ENCODE data around the gene ZNF3. TPM values are rescaled to one million over a fixed set of nuclear protein-coding genes. Genes with fewer than 3 reads are reported as not detected.

Gene ZNF3
- total and polyA plus RNA-seq, 9 of the 15 experiments (the other 6 are each of a cell fraction or from before 2014, with no cell fraction given) = 30.0 to 64.9 (median 51.5) TPM

DNA sequence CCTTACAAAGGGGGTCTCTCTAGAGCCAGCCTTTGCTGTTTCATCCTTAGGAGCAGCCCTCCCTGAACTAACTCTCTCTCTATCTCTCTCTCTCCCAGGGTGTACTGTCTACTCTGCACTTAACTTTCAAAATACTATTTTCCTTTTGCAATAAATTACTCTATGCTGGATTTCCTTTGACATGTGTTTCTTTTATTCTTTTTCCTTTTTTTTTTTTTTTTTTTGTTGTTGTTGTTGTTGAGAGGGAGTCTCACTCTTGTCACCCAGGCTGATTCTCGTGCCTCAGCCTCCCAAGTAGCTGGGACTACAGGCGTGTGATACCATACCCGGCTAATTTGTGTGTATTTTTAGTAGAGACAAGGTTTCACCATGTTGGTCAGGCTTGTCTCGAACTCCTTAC, 1.5 kb upstream of the ZNF3 start (continued):
- TF ChIP-seq, protein P1, sequence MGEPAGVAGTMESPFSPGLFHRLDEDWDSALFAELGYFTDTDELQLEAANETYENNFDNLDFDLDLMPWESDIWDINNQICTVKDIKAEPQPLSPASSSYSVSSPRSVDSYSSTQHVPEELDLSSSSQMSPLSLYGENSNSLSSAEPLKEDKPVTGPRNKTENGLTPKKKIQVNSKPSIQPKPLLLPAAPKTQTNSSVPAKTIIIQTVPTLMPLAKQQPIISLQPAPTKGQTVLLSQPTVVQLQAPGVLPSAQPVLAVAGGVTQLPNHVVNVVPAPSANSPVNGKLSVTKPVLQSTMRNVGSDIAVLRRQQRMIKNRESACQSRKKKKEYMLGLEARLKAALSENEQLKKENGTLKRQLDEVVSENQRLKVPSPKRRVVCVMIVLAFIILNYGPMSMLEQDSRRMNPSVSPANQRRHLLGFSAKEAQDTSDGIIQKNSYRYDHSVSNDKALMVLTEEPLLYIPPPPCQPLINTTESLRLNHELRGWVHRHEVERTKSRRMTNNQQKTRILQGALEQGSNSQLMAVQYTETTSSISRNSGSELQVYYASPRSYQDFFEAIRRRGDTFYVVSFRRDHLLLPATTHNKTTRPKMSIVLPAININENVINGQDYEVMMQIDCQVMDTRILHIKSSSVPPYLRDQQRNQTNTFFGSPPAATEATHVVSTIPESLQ (CRISPR knock-in tag; IDR thresholded peaks at IDR 0.05) = no peak
- TF ChIP-seq, protein P2, sequence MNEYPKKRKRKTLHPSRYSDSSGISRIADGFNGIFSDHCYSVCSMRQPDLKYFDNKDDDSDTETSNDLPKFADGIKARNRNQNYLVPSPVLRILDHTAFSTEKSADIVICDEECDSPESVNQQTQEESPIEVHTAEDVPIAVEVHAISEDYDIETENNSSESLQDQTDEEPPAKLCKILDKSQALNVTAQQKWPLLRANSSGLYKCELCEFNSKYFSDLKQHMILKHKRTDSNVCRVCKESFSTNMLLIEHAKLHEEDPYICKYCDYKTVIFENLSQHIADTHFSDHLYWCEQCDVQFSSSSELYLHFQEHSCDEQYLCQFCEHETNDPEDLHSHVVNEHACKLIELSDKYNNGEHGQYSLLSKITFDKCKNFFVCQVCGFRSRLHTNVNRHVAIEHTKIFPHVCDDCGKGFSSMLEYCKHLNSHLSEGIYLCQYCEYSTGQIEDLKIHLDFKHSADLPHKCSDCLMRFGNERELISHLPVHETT (CRISPR knock-in tag; conservative IDR thresholded peaks at IDR 0.05 in 1 of 2, IDR thresholded peaks at IDR 0.05 in 1 of 2) = peak in 1 of 2 experiments; percentile 49; a peak in 1 of 4 replicates
- TF ChIP-seq POLR3G (IDR thresholded peaks at IDR 0.05; ENCODE audit: extremely low read depth, insufficient read length, insufficient replicate concordance) = no peak
- peak; percentile 75; the same call in 1 of the 2 replicates for TF ChIP-seq HLTF (IDR thresholded peaks at IDR 0.05)
- TF ChIP-seq CBX5 (IDR thresholded peaks at IDR 0.05; ENCODE audit: borderline replicate concordance, low read depth) = no peak
- TF ChIP-seq SMARCA4 (IDR thresholded peaks at IDR 0.05) = peak; percentile 16; the same call in 1 of the 2 replicates
- 0 out of 2 replicates have a peak, but pooled peaks have one; percentile 11 for TF ChIP-seq ZBTB7A (IDR thresholded peaks at IDR 0.05; ENCODE audit: borderline replicate concordance, control insufficient read depth, low read depth, low read length)
- TF ChIP-seq SIRT6 (IDR thresholded peaks at IDR 0.05; ENCODE audit: low read depth, low read length) = no peak
- no peak for TF ChIP-seq ZNF830 (CRISPR knock-in tag; IDR thresholded peaks at IDR 0.05)
- TF ChIP-seq NR2C1 (IDR thresholded peaks at IDR 0.05) = no peak
- TF ChIP-seq NR2C1 (tag; IDR thresholded peaks at IDR 0.05) = 0 out of 2 replicates have a peak, but pooled peaks have one; percentile 5
- no peak for TF ChIP-seq ZNF449 (CRISPR knock-in tag; IDR thresholded peaks at IDR 0.05)
- peak; percentile 27 for TF ChIP-seq ASH1L (IDR thresholded peaks at IDR 0.05; ENCODE audit: borderline replicate concordance, low read depth, partially characterized antibody)
- no peak for TF ChIP-seq ZNF589 (CRISPR knock-in tag; IDR thresholded peaks at IDR 0.05; ENCODE audit: low read depth)
- no peak for TF ChIP-seq FOXP1 (CRISPR knock-in tag; IDR thresholded peaks at IDR 0.05)
- TF ChIP-seq ZNF146 (CRISPR knock-in tag; IDR thresholded peaks at IDR 0.05; ENCODE audit: unreplicated experiment) = no peak
- TF ChIP-seq, protein P3, sequence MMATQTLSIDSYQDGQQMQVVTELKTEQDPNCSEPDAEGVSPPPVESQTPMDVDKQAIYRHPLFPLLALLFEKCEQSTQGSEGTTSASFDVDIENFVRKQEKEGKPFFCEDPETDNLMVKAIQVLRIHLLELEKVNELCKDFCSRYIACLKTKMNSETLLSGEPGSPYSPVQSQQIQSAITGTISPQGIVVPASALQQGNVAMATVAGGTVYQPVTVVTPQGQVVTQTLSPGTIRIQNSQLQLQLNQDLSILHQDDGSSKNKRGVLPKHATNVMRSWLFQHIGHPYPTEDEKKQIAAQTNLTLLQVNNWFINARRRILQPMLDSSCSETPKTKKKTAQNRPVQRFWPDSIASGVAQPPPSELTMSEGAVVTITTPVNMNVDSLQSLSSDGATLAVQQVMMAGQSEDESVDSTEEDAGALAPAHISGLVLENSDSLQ (IDR thresholded peaks at IDR 0.05) = peak; percentile 58
